Stimulated activated CD4-positive, alpha-beta T cell treated with anti-CD3 and anti-CD28 coated beads, Interleukin-4, amount 100 ng/mL, for 48 hours (primary cell): Measurements from ENCODE around the gene MPPE1.
A peak's percentile ranks its signal among the peaks of the same experiment; 100 is the strongest.
"Not testable (repeated sequence)": the region's sequence is repeated elsewhere in the genome, so short reads cannot be mapped to it uniquely, and the experiment has no call there.

Source experiments
- DNase-seq, 2 donors: peaks; one replicate each; pipeline ENCODE4 v3.0.0-alpha.2; 2020; ENCODE audit warnings: low read depth in 2 of 2

MPPE1 gene

DNA sequence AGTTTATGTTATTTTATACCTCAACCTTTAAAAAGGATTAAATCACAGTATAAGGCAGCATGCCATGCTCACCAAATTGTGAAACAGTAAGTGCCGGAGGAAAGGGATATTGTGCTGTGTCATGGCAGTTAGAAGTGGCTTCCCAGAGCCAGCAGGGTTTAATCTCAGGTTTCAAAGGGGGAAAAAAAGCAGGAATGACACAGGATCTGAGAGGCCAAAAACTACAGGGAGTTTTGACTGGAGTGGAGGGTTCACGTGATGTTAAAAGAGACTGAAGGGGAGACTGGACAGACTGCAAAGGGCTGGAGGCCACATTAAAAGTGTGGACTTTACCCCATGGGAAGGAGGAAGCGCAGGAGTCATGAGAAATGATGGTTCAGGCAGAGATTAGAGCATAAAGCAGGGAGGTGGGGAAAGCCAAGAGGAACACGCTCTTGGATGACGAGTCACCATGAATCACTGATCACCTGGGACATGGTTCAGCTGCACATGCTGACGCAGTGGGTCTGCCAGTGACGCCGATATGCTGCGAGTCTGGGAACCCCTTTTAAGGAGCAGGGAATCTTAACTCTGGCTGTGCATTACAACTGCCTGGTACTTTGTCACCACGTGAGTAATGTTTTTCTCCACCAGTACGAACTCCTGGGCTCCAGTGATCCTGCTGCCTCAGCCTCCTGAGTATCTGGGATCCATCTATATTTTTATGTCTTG, 50.8 kb downstream of the MPPE1 start:
- DNase-seq = no peak

DNA sequence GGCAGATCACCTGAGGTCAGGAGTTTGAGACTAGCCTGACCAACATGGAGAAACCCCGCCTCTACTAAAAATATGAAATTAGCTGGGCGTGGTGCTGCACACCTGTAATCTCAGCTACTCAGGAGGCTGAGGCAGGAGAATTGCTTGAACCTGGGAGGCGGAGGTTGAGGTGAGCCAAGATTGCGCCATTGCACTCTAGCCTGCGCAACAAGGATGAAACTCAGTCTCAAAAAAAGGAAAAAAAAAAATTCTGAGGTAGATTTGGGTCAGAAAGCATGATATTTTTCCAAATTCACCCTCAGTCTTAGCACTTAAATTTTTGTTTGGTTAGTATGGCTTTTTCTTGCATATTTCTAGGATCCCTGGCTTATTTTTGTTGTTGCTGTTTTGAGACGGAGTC, 53.6 kb downstream of the MPPE1 start:
- DNase-seq = not testable (repeated sequence)

GRCh38 chr18:11851806-11852337, 56.2 kb downstream of the MPPE1 start:
- peak; percentile 17 to 23 for DNase-seq

- peak; percentile 95 for DNase-seq
Measured at GRCh38 chr18:11851146-11851805, 56.8 kb downstream of the MPPE1 start, which contains the start of gene CHMP1B. CHMP1B (plus strand) TSS chr18:11851413; CDS start chr18:11851512, 99 bp downstream.

DNA sequence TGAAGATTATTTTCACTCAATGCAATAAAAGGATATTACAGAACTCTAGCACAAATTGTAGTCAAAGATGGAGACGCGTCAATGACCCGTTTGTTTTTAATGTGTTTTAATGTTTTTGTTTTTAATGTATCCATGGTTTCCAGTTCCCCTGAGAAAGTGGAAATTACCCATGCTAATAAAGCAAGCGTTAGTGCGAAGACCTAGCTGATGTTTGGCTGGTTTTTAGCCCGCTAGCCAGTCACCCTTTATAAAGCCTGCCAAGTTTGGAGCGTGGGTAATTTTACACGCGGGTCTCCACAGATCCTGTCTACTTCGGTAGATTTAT, 57.3 kb downstream of the MPPE1 start:
- DNase-seq = no peak

DNA sequence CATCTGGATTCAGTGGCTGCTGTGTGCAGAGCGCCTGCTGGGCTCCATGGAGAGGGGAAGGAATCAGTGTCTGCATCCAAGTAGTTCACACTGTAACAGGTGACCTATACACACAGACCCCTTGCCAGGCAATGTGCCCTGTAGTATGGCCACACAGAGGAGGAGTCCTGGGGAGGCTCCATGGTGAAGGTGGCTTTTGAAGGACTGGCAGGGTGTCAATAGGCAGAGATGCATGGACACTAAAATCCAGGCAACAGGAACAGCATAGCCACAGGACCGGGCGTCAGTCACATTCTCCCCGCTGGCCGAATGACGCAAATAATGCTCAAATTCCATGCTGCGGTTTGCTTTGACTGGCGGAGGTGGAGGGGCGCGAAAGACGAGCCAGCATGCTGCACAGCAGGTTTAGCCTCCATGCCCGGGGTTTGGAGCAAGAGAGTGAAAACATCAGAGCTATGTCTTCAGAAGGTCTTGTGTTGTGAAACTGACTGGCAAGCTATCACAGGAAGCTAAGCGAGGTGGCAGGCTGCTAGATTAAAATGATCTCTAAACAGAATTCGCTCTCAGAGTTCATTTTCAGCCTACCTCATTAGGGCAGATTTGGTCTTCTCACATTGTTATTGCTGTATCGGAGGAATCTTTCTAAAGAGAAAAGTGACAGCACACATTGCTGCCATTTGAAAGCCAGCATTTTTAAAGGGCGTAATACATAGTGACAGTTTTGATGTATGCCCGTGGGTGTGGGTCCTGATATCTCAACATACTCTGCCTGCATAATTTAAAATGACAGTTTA, 58.1 kb downstream of the MPPE1 start:
- DNase-seq = peak; percentile 16 to 22

DNA sequence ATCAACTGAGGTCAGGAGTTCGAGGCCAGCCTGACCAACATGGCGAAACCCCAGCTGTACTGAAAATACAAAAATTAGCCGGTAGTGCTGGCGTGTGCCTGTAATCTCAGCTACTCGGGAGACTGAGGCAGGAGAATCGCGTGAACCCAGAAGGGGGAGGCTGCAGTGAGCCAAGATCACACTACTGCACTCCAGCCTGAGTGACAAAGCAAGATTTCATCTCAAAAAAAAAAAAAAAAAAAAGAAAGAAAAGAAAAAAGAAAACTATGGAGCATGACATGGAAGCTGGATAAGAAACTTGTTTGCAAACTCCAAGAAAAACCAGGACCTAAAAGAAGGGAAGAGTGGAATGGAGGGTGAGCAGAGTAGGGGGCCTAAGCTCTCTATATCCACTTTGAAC, 58.8 kb downstream of the MPPE1 start:
- no peak for DNase-seq

- DNase-seq = no peak
Measured at GRCh38 chr18:11847811-11848210, 60.3 kb downstream of the MPPE1 start.

- DNase-seq = no peak
Measured at GRCh38 chr18:11845654-11846053, 62.5 kb downstream of the MPPE1 start.

GRCh38 chr18:11844436-11844835, 63.7 kb downstream of the MPPE1 start:
- DNase-seq = no peak

- DNase-seq = no peak
Measured at GRCh38 chr18:11842562-11842961, 65.6 kb downstream of the MPPE1 start.

DNA sequence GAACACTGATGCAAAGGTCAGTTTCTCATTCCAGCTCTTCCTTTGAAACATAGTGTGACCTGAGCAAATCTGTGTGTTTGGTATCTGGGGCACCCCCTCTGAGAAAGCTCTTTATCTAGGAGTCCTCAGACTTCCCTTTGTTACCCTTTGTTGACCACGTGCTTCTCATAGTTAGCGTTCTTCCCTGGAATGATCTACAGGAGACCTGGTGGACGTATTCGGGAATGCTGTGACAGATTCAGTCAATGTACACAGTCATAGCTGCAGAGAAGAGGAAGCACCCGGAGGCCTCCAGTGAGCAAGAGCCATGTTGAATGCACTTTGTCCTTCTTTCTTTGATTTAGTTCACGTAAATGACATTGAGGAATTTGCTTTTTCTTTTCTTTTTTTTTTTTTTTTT, 67.6 kb downstream of the MPPE1 start:
- no peak for DNase-seq

DNA sequence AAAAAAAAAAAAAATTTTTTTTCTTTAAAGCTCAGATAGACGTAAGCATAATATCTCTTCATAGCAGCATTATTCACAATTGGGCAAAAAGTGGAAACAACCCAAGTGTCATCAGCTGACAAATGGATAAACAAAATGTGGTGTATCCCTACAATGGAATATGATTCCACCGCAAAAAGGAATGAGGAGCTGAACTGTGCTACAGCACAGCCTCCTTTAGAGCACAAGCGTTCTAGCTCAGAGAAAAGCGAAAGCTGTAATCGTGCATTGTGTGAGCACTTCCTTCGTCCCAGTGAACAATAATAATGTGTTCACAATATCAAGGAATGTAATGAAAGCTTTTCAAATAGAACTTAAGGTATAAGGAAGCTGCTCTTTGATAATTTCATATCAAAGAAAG, 68.6 kb downstream of the MPPE1 start:
- no peak for DNase-seq

GRCh38 chr18:11834772-11835171, 73.3 kb downstream of the MPPE1 start:
- no peak for DNase-seq
